HTR-8/SVneo (cell line): ENCODE measurements around the gene SRGAP3.
A peak's percentile ranks its signal among the peaks of the same experiment; 100 is the strongest.

Experiments
- DNase-seq: peaks from one replicate; pipeline ENCODE4 v3.0.0; 2011; ENCODE audit warnings: low spot score, mixed read lengths; ENCODE audit not compliant: insufficient read length
- FAIRE-seq: peaks from 2 replicates; lab custom pipeline; 2011; peaks lifted over from hg19 to GRCh38; lab: Jason Lieb, UNC

The SRGAP3 gene

DNA sequence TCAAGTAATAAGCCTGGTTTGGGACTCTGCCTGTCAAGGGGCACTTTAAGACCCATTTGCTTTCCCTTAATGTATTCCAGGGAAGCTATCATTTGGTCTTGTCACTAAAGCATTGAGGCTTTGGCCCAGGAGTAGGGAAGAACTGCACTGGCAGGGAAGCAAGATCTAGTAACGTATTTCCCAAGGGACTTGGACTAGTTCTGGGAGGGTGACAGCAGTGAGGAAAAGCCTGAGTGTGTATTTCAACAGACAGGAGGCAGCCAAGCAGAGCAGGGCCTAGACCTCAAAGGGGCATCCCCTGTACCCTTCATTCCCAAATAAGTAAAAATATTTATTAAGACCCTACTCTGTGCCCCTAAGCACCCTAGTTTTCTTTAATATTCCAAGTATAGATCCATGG is 92.8 kb downstream of the SRGAP3 start:
- DNase-seq (no peak), FAIRE-seq (no peak)

DNA sequence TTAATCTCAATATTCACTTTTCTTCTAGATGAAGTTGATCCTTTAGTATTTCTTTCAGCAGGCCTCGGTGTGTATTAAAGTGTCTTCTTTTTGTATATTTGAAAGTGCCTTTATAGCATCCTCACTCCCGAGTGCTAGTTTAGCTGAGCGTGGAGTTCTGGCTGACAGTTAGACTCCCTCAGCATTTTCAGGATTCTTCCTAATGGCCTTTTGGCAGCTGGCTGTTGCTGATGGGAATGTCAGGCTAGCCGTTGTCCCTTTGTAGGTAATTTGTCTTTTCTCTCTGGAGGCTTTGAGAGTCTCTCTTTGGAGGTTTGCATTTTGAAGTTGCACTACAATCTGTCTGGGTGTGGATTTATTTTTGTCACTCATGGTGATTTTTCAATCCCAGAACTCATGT is 94.4 kb downstream of the SRGAP3 start:
- no peak for DNase-seq
- no peak for FAIRE-seq

DNA sequence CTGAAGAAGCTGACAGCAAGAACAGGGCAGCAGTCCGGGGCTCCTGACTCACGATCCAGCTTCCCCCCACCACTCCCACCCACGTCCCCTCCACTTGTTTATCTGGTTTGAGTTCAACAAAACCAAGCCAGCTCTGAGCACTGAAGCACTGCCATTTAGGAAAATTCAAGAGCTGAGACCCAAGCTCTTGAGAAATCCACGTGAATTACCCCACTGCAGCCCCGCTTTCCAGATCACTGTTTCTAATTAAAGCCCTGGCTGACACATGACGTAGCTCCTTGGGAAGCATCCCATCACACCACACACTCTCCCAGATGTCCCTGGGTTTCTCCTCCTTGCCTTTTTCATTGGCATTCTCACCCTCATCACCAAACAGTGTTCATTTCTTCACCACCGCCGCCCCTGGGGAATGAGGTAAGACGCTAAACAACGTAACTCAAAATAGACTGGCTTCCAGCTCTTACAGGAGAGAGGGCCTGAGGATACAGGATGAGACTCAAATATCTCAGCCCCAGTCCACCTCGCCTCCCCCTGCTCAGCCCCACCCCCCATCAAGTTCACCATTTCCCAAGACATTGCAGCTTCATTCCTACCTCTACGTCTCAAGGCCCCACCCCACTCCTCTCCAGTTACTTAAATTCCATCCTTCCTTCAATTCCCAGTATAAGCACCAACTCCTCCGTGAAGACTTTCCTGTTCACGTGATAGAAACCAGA is 95.4 kb downstream of the SRGAP3 start:
- no peak for FAIRE-seq
- DNase-seq: no peak

DNA sequence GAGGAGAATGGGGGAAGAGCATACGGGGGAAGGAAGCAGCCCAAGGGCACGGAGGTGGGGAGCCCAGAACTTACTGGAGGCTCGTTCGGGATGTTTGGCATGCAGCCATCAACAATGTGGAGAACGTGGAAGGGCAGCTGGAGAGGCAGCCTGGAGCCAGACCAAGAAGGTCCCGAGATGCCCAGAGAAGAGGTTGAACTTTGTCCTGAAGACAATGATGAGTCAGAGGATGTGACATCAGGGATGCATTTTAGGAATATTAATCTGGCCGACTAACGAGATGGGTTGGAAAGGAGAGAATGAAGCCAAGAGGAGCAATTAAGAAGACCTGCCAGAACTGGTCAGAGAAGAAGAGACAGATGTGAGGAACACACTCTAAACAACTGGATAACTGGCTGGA is 98.2 kb downstream of the SRGAP3 start:
- DNase-seq (no peak), FAIRE-seq (no peak)

DNA sequence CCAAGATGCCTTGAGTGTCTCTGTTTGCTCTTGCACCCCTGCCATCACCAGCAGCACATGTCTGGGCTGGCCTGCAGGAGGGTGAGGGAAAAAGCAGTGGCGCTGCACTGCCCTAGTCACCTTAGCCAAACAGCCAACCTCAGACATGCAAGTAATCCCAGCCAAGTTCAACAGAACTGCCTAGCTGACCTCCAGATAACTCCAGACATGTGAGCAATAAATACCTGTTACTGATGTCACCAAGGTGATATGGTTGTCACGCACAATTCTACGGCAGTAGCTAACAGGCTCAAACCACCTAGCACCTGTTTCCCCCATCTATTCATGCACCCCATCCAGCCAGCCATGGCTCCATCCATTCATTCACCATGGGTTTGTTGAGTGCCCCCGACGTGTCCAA is 99.9 kb downstream of the SRGAP3 start:
- FAIRE-seq (peak; percentile 16), DNase-seq (no peak)

DNA sequence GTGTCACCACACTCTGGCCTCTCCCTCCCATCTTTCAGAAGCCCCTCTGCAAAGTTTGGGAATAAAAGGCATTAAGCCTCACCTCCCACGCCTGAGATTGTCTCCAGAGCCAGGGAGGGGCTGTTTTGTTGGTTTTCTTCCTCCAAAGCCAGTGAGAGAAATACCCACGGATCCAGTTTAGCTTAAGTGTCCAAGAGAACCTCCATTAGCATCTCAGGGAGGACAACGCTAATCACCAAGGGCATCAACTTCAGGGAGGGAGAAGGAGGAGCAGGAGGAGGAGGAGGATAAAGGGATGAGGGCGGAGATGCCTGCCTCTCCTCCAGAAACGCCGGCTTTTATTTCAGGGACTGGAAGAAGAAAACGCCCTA is 101.6 kb downstream of the SRGAP3 start:
- DNase-seq (no peak), FAIRE-seq (no peak)

DNA sequence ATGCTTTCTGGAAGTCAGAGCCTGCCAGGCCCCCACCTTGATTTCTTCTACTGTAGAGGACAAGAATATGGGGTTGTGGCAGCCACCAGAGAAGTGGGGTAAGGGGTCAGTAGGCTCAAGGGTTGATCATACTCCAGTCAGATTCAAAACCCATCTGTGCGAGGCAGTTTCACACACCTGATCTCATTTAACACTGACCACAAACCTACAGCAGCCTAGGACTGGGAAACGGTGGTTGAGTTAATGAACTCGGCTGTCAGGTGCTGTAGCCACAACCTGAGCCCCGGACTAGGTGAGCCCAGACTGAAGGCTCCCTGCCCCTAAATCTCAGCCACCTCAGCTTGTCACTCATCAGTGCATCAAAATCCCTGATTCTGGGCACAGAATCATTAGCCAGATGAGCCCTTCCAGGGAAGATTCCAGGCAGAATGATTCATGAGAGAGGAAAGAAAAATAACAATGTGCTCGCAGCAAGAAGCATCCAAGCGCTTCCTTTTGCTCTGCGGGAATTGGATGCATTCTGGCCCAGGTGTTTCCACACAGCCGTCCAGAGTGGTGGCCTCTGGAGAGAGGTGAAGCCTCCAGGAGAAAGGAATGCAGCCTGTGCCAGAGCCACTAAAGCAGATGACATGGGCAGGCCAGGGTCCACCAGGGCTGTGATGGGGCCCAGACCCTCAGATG is 102.1 kb downstream of the SRGAP3 start:
- FAIRE-seq: no peak
- no peak for DNase-seq

DNA sequence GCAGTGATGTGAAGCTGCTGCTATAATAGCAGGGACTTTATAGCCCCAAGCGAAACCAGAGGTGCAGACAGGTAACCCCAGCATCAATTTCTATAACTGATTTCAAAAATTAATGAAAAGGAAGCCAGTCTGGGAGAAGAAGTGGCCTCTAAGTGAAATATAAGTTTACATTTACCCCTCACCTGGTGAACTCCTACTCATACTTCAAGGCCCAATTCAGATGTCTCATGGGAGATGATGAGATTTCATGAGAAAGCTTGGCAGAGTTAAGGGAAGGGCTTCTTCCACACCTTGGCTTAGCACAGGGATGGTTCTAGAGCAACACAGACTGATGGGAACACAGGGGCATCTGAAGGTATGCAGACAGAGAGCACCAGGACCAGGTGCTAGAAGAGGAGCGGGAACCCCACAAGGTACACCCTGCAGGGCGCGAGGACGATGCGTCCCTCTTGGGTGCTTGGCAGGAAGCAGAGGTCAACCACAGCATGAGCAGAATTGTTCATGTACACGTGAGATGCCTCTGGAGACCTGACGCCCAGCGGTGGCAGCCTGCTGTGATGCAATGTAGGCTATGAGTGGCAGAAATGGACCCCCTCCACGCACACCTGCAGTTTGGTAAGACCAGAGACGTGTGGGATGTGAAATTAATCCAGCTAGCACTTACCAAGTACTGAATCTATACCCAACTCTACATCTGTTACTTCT is 102.9 kb downstream of the SRGAP3 start:
- no peak for DNase-seq
- no peak for FAIRE-seq

DNA sequence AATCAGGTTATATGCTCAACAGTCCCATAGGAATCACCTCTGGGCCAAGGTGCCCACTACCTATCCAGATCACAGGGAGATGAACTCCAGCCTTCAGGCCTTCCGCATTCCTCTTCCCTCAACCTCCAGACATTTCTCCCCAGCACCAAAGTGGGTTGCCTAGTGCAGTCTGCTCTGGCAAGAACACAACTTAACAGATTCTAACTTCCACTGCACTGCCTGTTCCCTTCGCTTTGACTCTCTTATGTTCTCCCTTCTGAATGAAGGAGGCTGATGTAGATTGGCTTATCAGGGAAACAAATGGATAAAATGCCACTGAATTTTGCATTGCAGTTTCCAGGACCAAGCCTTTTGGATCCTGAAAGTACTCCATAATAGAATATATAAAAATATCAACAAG is 106.3 kb downstream of the SRGAP3 start:
- FAIRE-seq (no peak), DNase-seq (no peak)

DNA sequence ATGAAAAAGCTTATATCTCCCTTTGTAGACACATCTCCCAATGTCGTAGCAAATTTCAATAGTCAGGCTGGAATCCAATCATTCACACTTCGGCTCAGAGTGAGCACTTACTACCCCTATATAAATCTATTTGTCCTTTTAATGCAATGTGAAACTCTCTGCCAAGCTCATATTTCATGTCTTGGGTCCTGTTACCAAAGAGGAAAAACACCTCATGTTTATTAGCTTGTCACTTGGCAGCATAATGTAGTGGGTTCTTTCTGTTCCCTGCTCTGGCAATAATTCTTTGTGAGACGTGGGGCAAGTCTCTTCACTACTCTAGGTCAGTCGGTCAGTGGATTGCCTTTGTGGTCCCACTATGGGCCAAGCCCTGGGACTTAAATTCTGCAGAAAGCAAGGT is 107.1 kb downstream of the SRGAP3 start:
- no peak for FAIRE-seq

DNA sequence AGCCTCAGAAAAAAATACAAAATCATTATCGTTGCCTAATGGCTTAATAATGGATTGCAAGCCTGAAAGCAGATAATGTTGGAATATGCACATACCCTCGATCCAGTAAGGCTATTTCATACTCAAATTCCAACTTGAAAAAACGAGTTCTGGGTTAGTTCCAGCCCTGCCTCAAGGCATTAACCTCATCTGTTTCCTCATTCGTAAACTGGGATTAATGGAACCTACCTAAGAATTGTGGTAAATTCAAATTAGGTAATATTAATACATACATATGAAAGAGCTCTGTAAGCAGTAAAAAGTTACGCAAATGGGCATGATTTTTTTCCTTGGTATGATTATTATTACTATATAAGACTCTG is 107.5 kb downstream of the SRGAP3 start:
- no peak for DNase-seq
- no peak for FAIRE-seq

More for the DNA sequence above, 107.1 kb downstream of the SRGAP3 start:
- DNase-seq: peak; percentile 51

DNA sequence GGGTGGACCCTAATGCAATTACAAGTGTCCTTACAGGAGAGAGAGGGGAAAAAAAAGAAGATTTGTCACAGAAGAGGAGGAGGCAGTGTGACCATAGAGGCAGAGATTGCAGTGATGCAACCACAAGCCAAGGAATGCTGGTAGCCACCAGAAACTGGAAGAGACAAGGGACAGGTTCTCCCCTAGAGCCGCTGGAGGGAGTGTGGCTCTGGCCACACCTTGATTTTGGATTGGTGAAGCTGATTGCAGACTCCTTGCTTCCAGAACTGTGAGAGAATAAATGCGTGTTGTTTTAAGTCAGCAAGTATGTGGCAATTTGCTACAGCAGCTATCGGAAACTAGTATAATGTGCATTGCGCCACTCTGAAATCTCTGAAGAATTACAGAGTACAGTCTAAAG is 110.1 kb downstream of the SRGAP3 start:
- FAIRE-seq: no peak
- no peak for DNase-seq

DNA sequence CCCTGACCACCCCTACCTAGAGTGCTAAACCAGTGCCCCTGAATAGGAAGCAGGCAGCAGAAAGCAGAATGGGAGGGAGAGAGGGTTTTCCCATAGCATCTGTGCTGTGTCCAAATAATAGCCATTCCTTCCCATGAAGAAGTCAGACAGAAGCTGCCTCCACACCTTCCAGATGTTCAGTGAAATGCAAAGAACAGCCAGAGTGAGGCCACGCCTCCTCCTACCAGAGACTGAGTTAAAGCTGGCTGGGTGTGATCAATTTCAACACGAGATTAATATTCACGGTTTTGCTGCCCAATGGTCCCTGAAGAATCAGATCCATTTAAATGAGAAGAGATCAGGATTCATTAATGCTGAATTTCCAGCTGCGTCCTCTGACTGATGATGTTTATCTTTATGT is 111.8 kb downstream of the SRGAP3 start:
- no peak for DNase-seq
- FAIRE-seq: peak; percentile 13

DNA sequence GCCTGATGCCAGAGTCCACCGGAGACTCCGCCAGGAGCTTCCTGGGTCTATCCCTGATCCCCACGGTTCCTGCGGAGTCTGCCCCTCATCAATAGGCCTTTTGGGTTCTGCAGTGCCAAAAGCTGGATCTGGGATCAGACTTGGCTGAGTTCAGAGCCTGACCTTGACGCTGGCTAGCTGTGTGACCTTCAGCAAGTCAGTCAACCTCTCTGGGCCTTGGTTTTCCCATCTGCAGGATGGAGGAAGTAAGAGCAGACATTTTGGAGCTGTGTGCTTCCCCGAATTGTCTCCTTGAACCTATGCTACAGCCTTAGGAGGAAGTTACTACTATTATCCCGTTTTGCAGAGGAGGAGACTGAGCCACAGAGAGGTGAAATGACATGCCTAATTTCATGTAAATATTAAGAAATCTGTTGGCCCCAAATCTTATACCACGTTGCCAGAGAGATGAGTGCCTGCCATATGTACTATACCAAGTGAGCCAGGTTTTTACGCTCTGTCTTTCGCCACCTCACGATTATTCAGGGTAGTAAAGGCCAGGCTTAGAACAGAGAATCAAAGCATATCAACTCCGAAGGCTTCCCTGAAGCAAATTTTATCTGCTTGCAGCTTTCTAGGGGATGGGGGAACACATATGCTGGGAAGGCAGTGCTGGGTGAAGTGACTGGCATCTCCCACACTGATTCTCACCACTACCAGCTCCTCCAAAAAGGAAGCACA is 112.5 kb downstream of the SRGAP3 start:
- DNase-seq (no peak), FAIRE-seq (no peak)

DNA sequence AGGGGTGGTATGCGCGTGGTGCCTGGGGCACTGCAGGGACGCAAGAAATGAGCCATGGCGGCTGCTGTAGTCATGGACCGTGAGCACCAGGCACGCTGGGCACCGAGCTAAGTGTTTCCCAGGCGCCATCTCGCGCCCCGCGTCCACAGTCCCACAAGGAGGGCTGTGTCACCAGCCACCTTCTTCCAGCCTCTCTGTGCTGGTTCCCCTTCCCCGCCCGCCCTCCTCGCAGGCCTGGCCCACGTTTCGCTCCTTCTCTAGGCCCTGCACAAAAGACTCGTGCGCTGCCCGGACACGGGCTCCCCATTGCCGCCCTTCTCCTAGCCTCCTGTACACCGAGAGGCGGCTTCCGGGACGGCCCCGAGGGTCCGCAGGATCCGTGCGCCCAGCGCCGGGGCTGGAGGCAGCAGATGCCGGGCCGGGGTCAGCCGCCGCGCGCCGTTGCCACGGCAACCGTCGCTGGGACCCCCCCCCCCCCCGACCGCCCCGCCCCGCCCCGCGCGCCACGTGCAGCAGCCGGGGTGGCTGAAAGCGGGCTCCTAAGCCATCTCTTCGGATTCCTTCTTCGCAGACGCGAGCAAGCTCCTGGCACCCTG is 113.4 kb downstream of the SRGAP3 start:
- FAIRE-seq (no peak), DNase-seq (no peak)

DNA sequence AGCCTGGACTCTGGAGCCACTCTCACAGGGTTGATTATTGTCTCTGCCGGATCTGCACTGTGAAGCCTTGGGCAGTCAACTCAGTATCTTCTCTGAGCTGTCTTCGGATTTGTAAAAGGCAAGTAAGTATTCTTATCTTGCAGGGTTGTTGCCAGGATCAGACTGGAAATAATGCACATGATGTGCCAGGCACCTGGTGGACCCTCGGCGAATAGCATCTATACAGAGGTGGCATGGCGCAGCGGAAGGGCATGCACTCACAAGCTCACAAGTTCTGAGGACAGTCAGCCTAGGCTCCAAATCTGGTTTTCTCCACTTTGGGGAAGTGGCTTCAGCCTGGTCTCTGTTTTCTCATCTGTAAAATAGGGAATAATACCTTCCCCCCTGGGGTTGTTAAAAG is 113.9 kb downstream of the SRGAP3 start:
- no peak for FAIRE-seq
- no peak for DNase-seq

DNA sequence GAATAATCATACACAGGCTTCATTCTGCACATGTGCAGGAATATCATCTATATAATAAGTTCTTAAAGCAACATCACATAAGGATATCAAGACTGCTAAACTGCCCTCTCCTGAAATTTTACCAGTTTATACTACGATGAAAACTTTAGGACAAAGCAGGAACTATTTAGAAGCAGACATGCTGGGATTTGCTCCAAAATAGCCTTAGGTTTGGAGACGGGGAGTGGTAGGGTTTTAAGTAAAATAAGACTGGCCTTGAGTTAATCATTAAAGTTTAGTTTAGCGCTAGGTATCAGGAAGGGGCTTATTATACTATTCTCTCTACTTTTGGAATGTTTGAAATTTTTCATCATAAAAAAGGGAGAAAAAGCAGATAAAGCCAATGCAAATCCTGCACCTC is 115.8 kb downstream of the SRGAP3 start:
- FAIRE-seq (no peak), DNase-seq (no peak)

DNA sequence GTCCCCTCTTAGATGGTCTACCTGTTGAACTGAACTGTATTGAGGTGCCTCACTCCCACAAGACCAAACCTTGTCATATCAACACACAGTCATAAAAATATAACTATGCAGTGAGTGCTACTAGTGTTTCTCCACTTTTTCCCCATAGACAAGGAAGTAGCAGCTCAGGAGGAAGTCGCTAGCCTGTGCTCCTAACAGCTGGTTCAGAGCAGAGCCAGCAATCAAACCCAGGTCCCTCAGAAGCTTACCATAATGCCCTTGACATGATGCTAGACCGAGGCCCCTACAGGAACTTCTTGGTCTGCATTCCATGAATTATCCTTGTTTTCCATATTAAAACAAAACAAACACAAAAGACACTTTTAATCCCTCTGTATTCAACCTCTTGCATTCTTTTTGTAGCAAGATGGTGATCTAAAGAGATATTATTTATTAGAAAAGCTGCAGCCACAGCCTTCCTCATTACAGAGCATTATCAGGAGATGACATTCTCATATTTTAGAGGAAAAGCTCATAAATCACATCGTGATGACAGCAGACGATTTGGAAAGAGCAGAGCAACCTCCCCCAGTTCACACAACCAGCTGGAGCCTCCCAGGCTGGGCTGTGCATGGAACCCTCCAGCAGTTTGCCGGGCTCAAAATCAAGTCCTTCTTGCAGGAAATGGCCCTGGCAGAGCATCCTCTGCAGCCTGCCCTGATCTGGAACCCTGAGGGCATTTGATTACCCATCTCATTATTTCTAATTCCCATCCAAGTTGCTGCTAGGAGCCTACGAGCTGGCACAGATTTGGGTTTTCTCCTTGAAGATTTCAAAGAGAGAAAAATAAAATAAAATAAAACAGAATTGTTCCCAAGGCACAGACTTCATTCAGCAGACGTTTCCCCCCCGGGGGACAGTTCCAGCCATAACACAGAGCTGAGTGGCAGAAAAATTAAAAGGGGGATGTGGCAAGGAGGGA is 118.8 kb downstream of the SRGAP3 start:
- peak; percentile 51 for DNase-seq
- FAIRE-seq: no peak

DNA sequence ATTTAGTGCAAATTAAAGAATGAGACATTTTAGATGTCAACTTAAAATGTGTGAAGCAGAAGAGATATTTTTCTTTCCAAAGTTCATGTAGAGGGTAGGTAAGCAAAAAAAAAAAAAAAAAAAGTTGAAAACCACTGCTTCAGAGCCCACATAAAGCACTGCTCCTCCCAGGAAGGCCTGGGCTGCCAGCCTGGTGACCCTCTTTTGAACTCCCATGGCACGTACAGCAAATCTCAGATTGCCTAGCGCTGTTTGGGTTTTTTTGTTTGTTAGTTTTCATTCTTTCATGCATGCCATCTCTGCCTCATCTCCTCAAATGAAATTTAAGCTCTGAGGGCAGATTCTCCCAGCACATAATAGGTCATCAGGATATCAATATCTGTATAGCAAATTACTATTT is 120.1 kb downstream of the SRGAP3 start:
- DNase-seq (no peak), FAIRE-seq (no peak)
